ENCODE measurements around the gene FHL2. TPM values are rescaled to one million over a fixed set of nuclear protein-coding genes. Genes with fewer than 3 reads are reported as not detected.

The FHL2 gene
- total RNA-seq, 1 experiment from 2014 or later = 21.1 TPM

- no peak overlapping the region for H3K4me3 Mint-ChIP-seq
- TF ChIP-seq, protein P1, sequence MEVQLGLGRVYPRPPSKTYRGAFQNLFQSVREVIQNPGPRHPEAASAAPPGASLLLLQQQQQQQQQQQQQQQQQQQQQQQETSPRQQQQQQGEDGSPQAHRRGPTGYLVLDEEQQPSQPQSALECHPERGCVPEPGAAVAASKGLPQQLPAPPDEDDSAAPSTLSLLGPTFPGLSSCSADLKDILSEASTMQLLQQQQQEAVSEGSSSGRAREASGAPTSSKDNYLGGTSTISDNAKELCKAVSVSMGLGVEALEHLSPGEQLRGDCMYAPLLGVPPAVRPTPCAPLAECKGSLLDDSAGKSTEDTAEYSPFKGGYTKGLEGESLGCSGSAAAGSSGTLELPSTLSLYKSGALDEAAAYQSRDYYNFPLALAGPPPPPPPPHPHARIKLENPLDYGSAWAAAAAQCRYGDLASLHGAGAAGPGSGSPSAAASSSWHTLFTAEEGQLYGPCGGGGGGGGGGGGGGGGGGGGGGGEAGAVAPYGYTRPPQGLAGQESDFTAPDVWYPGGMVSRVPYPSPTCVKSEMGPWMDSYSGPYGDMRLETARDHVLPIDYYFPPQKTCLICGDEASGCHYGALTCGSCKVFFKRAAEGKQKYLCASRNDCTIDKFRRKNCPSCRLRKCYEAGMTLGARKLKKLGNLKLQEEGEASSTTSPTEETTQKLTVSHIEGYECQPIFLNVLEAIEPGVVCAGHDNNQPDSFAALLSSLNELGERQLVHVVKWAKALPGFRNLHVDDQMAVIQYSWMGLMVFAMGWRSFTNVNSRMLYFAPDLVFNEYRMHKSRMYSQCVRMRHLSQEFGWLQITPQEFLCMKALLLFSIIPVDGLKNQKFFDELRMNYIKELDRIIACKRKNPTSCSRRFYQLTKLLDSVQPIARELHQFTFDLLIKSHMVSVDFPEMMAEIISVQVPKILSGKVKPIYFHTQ (CRISPR knock-in tag; IDR thresholded peaks at IDR 0.05) = no peak
- TF ChIP-seq NFYB (CRISPR knock-in tag; conservative IDR thresholded peaks at IDR 0.05; ENCODE audit: low read depth) = no peak
- no peak for TF ChIP-seq GABPB1 (CRISPR knock-in tag; IDR thresholded peaks at IDR 0.05)
- TF ChIP-seq HMGA2 (CRISPR knock-in tag; IDR thresholded peaks at IDR 0.05) = no peak
- TF ChIP-seq GRHL2 (CRISPR knock-in tag; IDR thresholded peaks at IDR 0.05; ENCODE audit: insufficient replicate concordance, severe bottlenecking) = no peak
- no peak for TF ChIP-seq TP53 (CRISPR knock-in tag; IDR thresholded peaks at IDR 0.05)
- TF ChIP-seq, protein P2, sequence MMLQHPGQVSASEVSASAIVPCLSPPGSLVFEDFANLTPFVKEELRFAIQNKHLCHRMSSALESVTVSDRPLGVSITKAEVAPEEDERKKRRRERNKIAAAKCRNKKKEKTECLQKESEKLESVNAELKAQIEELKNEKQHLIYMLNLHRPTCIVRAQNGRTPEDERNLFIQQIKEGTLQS (CRISPR knock-in tag; conservative IDR thresholded peaks at IDR 0.05) = no peak
- TF ChIP-seq, protein P3, sequence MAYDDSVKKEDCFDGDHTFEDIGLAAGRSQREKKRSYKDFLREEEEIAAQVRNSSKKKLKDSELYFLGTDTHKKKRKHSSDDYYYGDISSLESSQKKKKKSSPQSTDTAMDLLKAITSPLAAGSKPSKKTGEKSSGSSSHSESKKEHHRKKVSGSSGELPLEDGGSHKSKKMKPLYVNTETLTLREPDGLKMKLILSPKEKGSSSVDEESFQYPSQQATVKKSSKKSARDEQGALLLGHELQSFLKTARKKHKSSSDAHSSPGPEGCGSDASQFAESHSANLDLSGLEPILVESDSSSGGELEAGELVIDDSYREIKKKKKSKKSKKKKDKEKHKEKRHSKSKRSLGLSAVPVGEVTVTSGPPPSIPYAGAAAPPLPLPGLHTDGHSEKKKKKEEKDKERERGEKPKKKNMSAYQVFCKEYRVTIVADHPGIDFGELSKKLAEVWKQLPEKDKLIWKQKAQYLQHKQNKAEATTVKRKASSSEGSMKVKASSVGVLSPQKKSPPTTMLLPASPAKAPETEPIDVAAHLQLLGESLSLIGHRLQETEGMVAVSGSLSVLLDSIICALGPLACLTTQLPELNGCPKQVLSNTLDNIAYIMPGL (CRISPR knock-in tag; IDR thresholded peaks at IDR 0.05) = no peak
- TF ChIP-seq, protein P4, sequence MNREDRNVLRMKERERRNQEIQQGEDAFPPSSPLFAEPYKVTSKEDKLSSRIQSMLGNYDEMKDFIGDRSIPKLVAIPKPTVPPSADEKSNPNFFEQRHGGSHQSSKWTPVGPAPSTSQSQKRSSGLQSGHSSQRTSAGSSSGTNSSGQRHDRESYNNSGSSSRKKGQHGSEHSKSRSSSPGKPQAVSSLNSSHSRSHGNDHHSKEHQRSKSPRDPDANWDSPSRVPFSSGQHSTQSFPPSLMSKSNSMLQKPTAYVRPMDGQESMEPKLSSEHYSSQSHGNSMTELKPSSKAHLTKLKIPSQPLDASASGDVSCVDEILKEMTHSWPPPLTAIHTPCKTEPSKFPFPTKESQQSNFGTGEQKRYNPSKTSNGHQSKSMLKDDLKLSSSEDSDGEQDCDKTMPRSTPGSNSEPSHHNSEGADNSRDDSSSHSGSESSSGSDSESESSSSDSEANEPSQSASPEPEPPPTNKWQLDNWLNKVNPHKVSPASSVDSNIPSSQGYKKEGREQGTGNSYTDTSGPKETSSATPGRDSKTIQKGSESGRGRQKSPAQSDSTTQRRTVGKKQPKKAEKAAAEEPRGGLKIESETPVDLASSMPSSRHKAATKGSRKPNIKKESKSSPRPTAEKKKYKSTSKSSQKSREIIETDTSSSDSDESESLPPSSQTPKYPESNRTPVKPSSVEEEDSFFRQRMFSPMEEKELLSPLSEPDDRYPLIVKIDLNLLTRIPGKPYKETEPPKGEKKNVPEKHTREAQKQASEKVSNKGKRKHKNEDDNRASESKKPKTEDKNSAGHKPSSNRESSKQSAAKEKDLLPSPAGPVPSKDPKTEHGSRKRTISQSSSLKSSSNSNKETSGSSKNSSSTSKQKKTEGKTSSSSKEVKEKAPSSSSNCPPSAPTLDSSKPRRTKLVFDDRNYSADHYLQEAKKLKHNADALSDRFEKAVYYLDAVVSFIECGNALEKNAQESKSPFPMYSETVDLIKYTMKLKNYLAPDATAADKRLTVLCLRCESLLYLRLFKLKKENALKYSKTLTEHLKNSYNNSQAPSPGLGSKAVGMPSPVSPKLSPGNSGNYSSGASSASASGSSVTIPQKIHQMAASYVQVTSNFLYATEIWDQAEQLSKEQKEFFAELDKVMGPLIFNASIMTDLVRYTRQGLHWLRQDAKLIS (CRISPR knock-in tag; IDR thresholded peaks at IDR 0.05; ENCODE audit: borderline replicate concordance) = no peak
- no peaks in the 10 kb centered on the region for H3K27me3 Mint-ChIP-seq (ENCODE audit: low read depth)
- no peak for DNase-seq (ENCODE audit: low spot score)
- H3K9me3 Mint-ChIP-seq = no peaks in the 10 kb centered on the region
- CTCF ChIA-PET = interaction anchor here (0.7 to 1.2 kb wide), 2 partner anchors 9 to 15 kb away, joined by 3 to 4 read pairs; partner anchors contain the start of gene FHL2
- POLR2A ChIA-PET = no interaction called here
- H3K27ac Mint-ChIP-seq = no peak overlapping the region
- no peaks in the 10 kb centered on the region for H3K36me3 Mint-ChIP-seq
- H3K4me1 Mint-ChIP-seq = no peaks in the 10 kb centered on the region
- no peak for ATAC-seq
Measured at GRCh38 chr2:105413206-105413605, 14.4 kb upstream of the FHL2 start.

DNA sequence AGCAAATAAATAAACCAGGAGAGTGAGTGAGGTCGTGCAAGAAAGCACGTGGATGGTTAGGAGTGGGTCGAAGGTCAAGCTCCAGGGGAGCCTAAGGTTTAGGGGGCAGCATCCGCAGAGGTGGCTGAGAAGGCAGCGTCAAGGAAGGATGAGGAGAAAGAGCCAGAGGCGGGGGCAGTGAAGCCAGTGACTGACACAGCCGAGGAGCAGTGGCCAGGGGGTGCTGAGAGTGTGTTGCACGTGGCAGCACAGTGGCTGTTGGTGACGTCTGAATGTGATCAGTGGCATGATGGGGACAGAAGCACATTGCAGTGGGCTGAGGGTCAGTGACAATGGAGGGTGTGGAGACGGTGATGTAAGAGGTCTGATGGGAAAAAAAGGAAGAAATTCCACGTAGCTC lies 13.7 kb upstream of the FHL2 start:
- Mint-ChIP-seq H3K4me1 (no peaks in the 10 kb centered on the region), H3K27ac (no peak overlapping the region), H3K27me3 (ENCODE audit: low read depth) (no peaks in the 10 kb centered on the region), H3K36me3 (no peaks in the 10 kb centered on the region), H3K4me3 (no peak overlapping the region), H3K9me3 (no peaks in the 10 kb centered on the region)
- ChIA-PET POLR2A (no interaction called here), CTCF (interaction anchor here (0.7 to 1.2 kb wide), 2 partner anchors 8 to 14 kb away, joined by 3 to 4 read pairs; partner anchors contain the start of gene FHL2)
- ATAC-seq (no peak), DNase-seq (ENCODE audit: low spot score) (no peak)
- TF ChIP-seq JAZF1 (CRISPR knock-in tag; IDR thresholded peaks at IDR 0.05) (no peak), ZNF232 (CRISPR knock-in tag; IDR thresholded peaks at IDR 0.05) (no peak), TEAD1 (CRISPR knock-in tag; IDR thresholded peaks at IDR 0.05) (no peak), CBFB (CRISPR knock-in tag; IDR thresholded peaks at IDR 0.05; ENCODE audit: low read depth) (no peak), SOX15 (CRISPR knock-in tag; IDR thresholded peaks at IDR 0.05) (no peak), USF2 (CRISPR knock-in tag; IDR thresholded peaks at IDR 0.05) (no peak), ELF4 (CRISPR knock-in tag; IDR thresholded peaks at IDR 0.05; ENCODE audit: low read depth) (no peak), ZMAT4 (CRISPR knock-in tag; IDR thresholded peaks at IDR 0.05) (no peak), ZNF317 (CRISPR knock-in tag; IDR thresholded peaks at IDR 0.05; ENCODE audit: borderline replicate concordance, low read depth) (no peak), NR1H2 (CRISPR knock-in tag; IDR thresholded peaks at IDR 0.05) (no peak), ZNF219 (CRISPR knock-in tag; IDR thresholded peaks at IDR 0.05; ENCODE audit: borderline replicate concordance) (no peak), TCF7 (CRISPR knock-in tag; IDR thresholded peaks at IDR 0.05; ENCODE audit: low read depth) (no peak), NR2C2 (CRISPR knock-in tag; IDR thresholded peaks at IDR 0.05) (no peak)
- TF ChIP-seq, protein P5, sequence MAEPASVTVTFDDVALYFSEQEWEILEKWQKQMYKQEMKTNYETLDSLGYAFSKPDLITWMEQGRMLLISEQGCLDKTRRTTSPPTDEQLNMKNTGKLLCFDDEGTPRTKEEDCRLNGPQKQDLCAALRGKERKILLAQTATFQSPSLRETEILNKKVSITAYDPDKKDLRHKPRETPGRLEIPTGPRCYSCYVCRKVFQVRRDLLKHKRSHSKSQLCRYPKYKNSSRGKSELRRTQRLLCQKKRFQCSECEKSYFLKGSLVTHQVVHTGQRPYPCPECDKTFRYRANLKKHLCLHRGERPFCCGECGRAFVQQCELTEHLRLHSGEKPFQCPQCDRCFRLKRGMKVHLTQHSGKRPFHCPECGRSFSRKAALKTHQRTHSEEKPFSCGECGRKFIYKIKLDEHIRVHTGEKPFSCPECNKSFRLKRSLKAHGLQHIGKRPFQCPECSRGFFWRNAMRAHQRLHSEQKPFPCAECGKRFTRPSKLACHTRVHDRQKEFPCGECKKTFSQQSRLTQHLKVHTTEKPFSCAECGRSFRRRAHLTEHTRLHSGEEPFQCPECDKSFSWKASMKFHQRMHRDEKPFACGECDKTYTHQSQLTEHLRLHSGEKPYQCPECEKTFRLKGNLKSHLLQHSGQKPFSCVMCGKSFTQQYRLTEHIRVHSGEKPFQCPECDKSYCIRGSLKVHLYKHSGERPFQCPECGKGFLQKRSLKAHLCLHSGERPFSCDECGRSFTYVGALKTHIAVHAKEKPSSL (CRISPR knock-in tag; conservative IDR thresholded peaks at IDR 0.05) = no peak

All from WTC11 (cell line).